SJSA1 (cell line): Measurements from ENCODE around the gene TMEM95. TPM values are rescaled to one million over a fixed set of nuclear protein-coding genes. Genes with fewer than 3 reads are reported as not detected.

Experiments used
- DNase-seq, 2 experiments: peaks; one replicate each; pipeline ENCODE4 v3.0.0-alpha.2; 2015 to 2020; ENCODE audit warnings: low spot score in 2 of 2, low read depth in 1 of 2
- H3K27ac ChIP-seq: fragments of 250-450 bp; sonication (Bioruptor Pico); 2 replicates; pipeline ENCODE4 v1.5.1; 2020; ENCODE audit warnings: mild to moderate bottlenecking, moderate library complexity
- H3K27me3 ChIP-seq: fragments of 250-450 bp; sonication (Bioruptor Pico); replicated peaks from 2 replicates; pipeline ENCODE4 v1.5.1; 2020; ENCODE audit warnings: mild to moderate bottlenecking, moderate library complexity
- H3K36me3 ChIP-seq: fragments of 250-450 bp; sonication (Bioruptor Pico); 2 replicates; pipeline ENCODE4 v1.5.1; 2020; ENCODE audit warnings: mild to moderate bottlenecking
- H3K4me1 ChIP-seq: fragments of 250-450 bp; sonication (Bioruptor Pico); replicated peaks from 2 replicates; pipeline ENCODE4 v1.6.1; 2021; ENCODE audit warnings: mild to moderate bottlenecking
- H3K4me3 ChIP-seq: fragments of 250-450 bp; sonication (Bioruptor Pico); 2 replicates; pipeline ENCODE4 v1.5.1; 2020; ENCODE audit warnings: mild to moderate bottlenecking
- H3K9me3 ChIP-seq: fragments of 250-450 bp; sonication (Bioruptor Pico); replicated peaks from 2 replicates; pipeline ENCODE4 v1.5.1; 2020; ENCODE audit warnings: mild to moderate bottlenecking
- total RNA-seq: library from RNA; depleted of rRNA; stranded (reverse); fragments of >200 nt; shearing (Covaris generic); gene quantifications from 2 replicates; pipeline ENCODE4 v1.2.3, GENCODE V29; 2014

The TMEM95 gene
- total RNA-seq, 1 experiment from 2014 or later, result not detected

- no peak for DNase-seq
Measured at GRCh38 chr17:7383742-7384488, 29.0 kb downstream of the TMEM95 start.

DNA sequence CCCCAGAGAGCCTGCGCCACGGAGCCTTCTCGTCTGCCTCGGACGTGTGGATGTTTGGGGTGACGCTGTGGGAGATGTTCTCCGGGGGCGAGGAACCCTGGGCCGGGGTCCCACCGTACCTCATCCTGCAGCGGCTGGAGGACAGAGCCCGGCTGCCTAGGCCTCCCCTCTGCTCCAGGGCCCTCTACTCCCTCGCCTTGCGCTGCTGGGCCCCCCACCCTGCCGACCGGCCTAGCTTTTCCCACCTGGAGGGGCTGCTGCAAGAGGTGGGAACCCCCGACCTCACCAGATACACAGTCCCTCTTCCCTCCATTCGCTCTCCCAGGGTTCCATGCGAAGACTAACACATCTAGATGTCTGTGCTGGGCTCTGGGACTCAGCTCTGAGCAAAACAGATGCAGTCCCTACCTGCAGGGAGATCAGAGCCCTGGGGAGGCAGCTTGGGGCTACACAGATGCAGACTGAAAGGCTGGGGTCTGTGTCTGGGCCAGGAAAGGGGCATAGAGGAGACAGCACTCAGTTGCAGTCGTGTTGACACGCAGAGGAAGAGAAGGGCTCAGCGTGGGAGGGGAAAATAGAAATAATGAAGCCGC is 29.6 kb downstream of the TMEM95 start:
- Histone ChIP-seq H3K27ac (no peak overlapping the region), H3K4me3 (peak overlapping the region; percentile 18; the same call in 1 of the 2 replicates)

More at GRCh38 chr17:7383742-7384488, 29.0 kb downstream of the TMEM95 start:
- Histone ChIP-seq H3K4me1 (peaks cover 9% of the 10 kb centered on the region), H3K9me3 (peaks cover 4% of the 10 kb centered on the region), H3K27ac (no peak overlapping the region), H3K4me3 (peak overlapping the region; percentile 18), H3K27me3 (peaks cover 53% of the 10 kb centered on the region), H3K36me3 (no peaks in the 10 kb centered on the region)

DNA sequence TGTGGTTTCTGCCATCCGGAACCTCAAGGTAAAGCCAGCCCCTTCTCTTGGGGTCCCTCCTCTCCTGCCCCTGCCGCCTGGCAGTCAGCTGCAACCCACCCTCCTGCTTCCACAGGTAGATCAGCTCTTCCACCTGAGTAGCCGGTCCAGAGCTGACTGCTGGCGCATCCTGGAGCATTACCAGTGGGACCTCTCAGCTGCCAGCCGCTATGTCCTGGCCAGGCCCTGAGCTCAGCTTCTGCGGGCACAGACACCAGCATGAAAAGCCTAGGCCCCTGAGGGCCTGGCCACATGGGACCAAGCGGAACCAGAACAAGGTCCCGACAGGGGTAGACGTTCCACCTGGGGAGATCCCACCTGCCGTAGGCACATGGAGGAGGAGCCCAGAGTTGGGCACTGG is 33.9 kb downstream of the TMEM95 start:
- Histone ChIP-seq H3K27me3 (peaks cover 9% of the 10 kb centered on the region), H3K36me3 (peaks cover 12% of the 10 kb centered on the region), H3K9me3 (no peaks in the 10 kb centered on the region), H3K4me1 (peaks cover 11% of the 10 kb centered on the region), H3K4me3 (no peak overlapping the region), H3K27ac (no peak overlapping the region)
- DNase-seq, result no peak

More for the DNA sequence above, 29.6 kb downstream of the TMEM95 start:
- Histone ChIP-seq H3K4me1 (peaks cover 9% of the 10 kb centered on the region), H3K27me3 (peaks cover 49% of the 10 kb centered on the region), H3K36me3 (no peaks in the 10 kb centered on the region; the same call in none of the 2 replicates), H3K9me3 (no peaks in the 10 kb centered on the region; the same call in 1 of the 2 replicates)
- no peak for DNase-seq

- H3K27me3 ChIP-seq, result no peaks in the 10 kb centered on the region
- no peak overlapping the region for H3K4me3 ChIP-seq
- peaks cover 14% of the 10 kb centered on the region for H3K4me1 ChIP-seq
- DNase-seq, result no peak
- H3K36me3 ChIP-seq, result peaks cover 12% of the 10 kb centered on the region
- H3K27ac ChIP-seq, result no peak overlapping the region
- no peaks in the 10 kb centered on the region for H3K9me3 ChIP-seq
Measured at GRCh38 chr17:7389924-7390910, 35.3 kb downstream of the TMEM95 start.

- H3K4me3 ChIP-seq, result no peak overlapping the region
- H3K27me3 ChIP-seq, result no peaks in the 10 kb centered on the region
- peaks cover 12% of the 10 kb centered on the region for H3K36me3 ChIP-seq
- no peak overlapping the region for H3K27ac ChIP-seq
- DNase-seq, result no peak
- H3K9me3 ChIP-seq, result no peaks in the 10 kb centered on the region
- H3K4me1 ChIP-seq, result peaks cover 15% of the 10 kb centered on the region
Measured at GRCh38 chr17:7391307-7391706, 36.4 kb downstream of the TMEM95 start.

GRCh38 chr17:7392696-7393612 is 38.0 kb downstream of the TMEM95 start:
- H3K36me3 ChIP-seq, result peaks cover 12% of the 10 kb centered on the region
- DNase-seq, result no peak
- H3K9me3 ChIP-seq, result no peaks in the 10 kb centered on the region
- peaks cover 15% of the 10 kb centered on the region for H3K4me1 ChIP-seq
- H3K27ac ChIP-seq, result no peak overlapping the region
- peak overlapping the region; percentile 56 for H3K4me3 ChIP-seq
- H3K27me3 ChIP-seq, result no peaks in the 10 kb centered on the region

- Histone ChIP-seq H3K36me3 (peaks cover 12% of the 10 kb centered on the region), H3K27ac (0 out of 2 replicates have a peak overlapping the region, but pooled peaks have one; percentile 19), H3K4me1 (peaks cover 15% of the 10 kb centered on the region), H3K9me3 (no peaks in the 10 kb centered on the region), H3K4me3 (peak overlapping the region; percentile 56), H3K27me3 (no peaks in the 10 kb centered on the region)
- DNase-seq, result peak in 1 of 2 experiments; percentile 33
Measured at GRCh38 chr17:7393613-7394451, 38.9 kb downstream of the TMEM95 start.

GRCh38 chr17:7394452-7395191 is 39.7 kb downstream of the TMEM95 start, which contains the start of gene PLSCR3:
Gene PLSCR3, minus strand, starts transcription at chr17:7394525. Its CDS starts 415 bp downstream, at chr17:7394110.
- DNase-seq, result peak; percentile 85 to 89
- Histone ChIP-seq H3K9me3 (no peaks in the 10 kb centered on the region), H3K4me1 (peaks cover 15% of the 10 kb centered on the region), H3K27me3 (no peaks in the 10 kb centered on the region), H3K36me3 (peaks cover 12% of the 10 kb centered on the region), H3K4me3 (peak within 1 kb of the TSS; percentile 56), H3K27ac (peak within 1 kb of the TSS; percentile 59)

- Histone ChIP-seq H3K9me3 (no peaks in the 10 kb centered on the region), H3K27ac (no peak overlapping the region), H3K27me3 (no peaks in the 10 kb centered on the region), H3K4me3 (no peak overlapping the region), H3K4me1 (peaks cover 20% of the 10 kb centered on the region), H3K36me3 (peaks cover 4% of the 10 kb centered on the region; the same call in 1 of the 2 replicates)
- DNase-seq, result no peak
Measured at GRCh38 chr17:7396147-7396546, 41.2 kb downstream of the TMEM95 start.

- Histone ChIP-seq H3K36me3 (no peaks in the 10 kb centered on the region), H3K4me1 (peaks cover 24% of the 10 kb centered on the region), H3K9me3 (no peaks in the 10 kb centered on the region), H3K27me3 (no peaks in the 10 kb centered on the region), H3K27ac (no peak overlapping the region), H3K4me3 (no peak overlapping the region)
- DNase-seq, result no peak
Measured at GRCh38 chr17:7398612-7399011, 43.7 kb downstream of the TMEM95 start.

GRCh38 chr17:7403043-7403726 is 48.2 kb downstream of the TMEM95 start:
- H3K27ac ChIP-seq, result peak overlapping the region; percentile 17; the same call in 1 of the 2 replicates
- H3K4me1 ChIP-seq, result peaks cover 22% of the 10 kb centered on the region
- H3K4me3 ChIP-seq, result peak overlapping the region; percentile 59
- H3K27me3 ChIP-seq, result no peaks in the 10 kb centered on the region
- H3K36me3 ChIP-seq, result no peaks in the 10 kb centered on the region
- no peaks in the 10 kb centered on the region for H3K9me3 ChIP-seq
- DNase-seq, result no peak
